HEK293T (cell line): ENCODE data around the gene LDAF1.
"Not testable (repeated sequence)": the region's sequence is repeated elsewhere in the genome, so short reads cannot be mapped to it uniquely, and the experiment has no call there.

Experiments
- CTCF ChIA-PET: fragments of 350-600 bp; formaldehyde crosslinking; extraction: SDS; loops from one replicate; lab custom pipeline; 2021; ENCODE audit warnings: antibody characterized with exemption, inconsistent platforms; lab: Yijun Ruan, JAX
- POLR2A ChIA-PET: fragments of 350-600 bp; formaldehyde crosslinking; extraction: SDS; loops from one replicate; lab custom pipeline; 2020; ENCODE audit warnings: antibody characterized with exemption, inconsistent platforms; lab: Yijun Ruan, JAX
- DNase-seq: peaks from one replicate; pipeline ENCODE4 v3.0.0; 2012; ENCODE audit warnings: mixed read lengths; ENCODE audit errors: extremely low spot score
- ARNT ChIP-seq: fragments of 450-650 bp; IDR thresholded peaks from 2 replicates; pipeline ENCODE4 v1.6.1; 2017; ENCODE audit warnings: mild to moderate bottlenecking
- BHLHE40 ChIP-seq: fragments of 450-650 bp; IDR thresholded peaks from 2 replicates; pipeline ENCODE4 v1.6.1; 2016; ENCODE audit warnings: mild to moderate bottlenecking, moderate library complexity, borderline replicate concordance
- CTBP1 ChIP-seq: fragments of 450-650 bp; IDR thresholded peaks from 2 replicates; pipeline ENCODE4 v1.6.1; 2016; ENCODE audit warnings: borderline replicate concordance
- ELF4 ChIP-seq: fragments of 450-650 bp; IDR thresholded peaks from 2 replicates; pipeline ENCODE4 v1.6.1; 2017; ENCODE audit warnings: antibody characterized with exemption
- FOXA1 ChIP-seq: fragments of 450-650 bp; IDR thresholded peaks from 2 replicates; pipeline ENCODE4 v1.6.1; 2016; ENCODE audit warnings: mild to moderate bottlenecking
- FOXK2 ChIP-seq: fragments of 450-650 bp; IDR thresholded peaks from 2 replicates; pipeline ENCODE4 v1.6.1; 2016; ENCODE audit warnings: mild to moderate bottlenecking
- FOXM1 ChIP-seq: fragments of 450-650 bp; IDR thresholded peaks from 2 replicates; pipeline ENCODE4 v1.6.1; 2017; ENCODE audit warnings: mild to moderate bottlenecking, borderline replicate concordance
- HDGF ChIP-seq: fragments of 450-650 bp; IDR thresholded peaks from 2 replicates; pipeline ENCODE4 v1.6.1; 2017; ENCODE audit warnings: antibody characterized with exemption, borderline replicate concordance
- L3MBTL2 ChIP-seq: fragments of 450-650 bp; conservative IDR thresholded peaks from 2 replicates; pipeline ENCODE4 v1.6.1; 2016; ENCODE audit warnings: mild to moderate bottlenecking
- LEF1 ChIP-seq: fragments of 450-650 bp; IDR thresholded peaks from 2 replicates; pipeline ENCODE4 v1.6.1; 2017; ENCODE audit warnings: mild to moderate bottlenecking, borderline replicate concordance
- NFRKB ChIP-seq: fragments of 450-650 bp; IDR thresholded peaks from 2 replicates; pipeline ENCODE4 v1.6.1; 2016; ENCODE audit warnings: mild to moderate bottlenecking, moderate library complexity
- SP1 ChIP-seq: fragments of 450-650 bp; IDR thresholded peaks from 2 replicates; pipeline ENCODE4 v1.6.1; 2017
- SUZ12 ChIP-seq: fragments of 450-650 bp; IDR thresholded peaks from 2 replicates; pipeline ENCODE4 v1.6.1; 2016; ENCODE audit warnings: mild to moderate bottlenecking
- TARDBP ChIP-seq: fragments of 450-650 bp; IDR thresholded peaks from 2 replicates; pipeline ENCODE4 v1.6.1; 2016
- ZNF384 ChIP-seq: fragments of 450-650 bp; IDR thresholded peaks from 2 replicates; pipeline ENCODE4 v1.6.1; 2016
- TF ChIP-seq, protein P1 (sequence below): fragments of 450-650 bp; IDR thresholded peaks from 2 replicates; pipeline ENCODE4 v1.6.1; 2016

Gene LDAF1

DNA sequence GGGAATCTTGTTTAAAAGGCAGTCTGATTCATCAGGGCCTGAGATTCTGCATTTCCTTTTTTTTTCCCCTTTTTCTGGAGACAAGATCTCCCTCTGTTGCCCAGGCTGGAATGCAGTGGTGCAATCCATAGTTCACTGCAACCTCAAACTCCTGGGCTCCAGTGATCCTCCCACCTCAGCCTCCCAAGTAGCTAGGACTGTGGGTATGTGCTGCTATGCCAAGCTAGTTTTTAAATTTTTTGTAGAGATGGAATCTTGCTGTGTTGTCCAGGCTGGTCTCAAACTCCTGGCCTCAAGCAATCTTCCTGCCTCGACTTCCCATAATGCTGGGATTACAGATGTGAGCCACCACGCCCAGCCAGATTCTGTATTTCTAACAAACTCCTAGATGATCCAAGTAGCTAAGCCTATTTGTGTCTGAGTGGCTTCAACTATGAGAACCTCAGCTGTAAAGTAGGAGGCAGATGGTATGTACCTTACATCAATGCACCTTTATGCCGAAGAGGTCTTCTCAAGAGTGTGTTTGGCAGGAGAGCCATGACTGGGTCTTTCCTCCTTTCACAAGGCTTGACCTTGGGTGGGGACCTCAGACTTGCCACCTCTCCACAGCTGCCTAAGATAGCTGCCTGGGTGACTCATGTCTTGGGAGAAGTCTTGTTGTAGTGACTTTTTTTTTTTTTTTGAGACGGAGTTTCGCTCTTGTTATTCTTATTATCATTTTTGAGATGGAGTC lies 10.9 kb downstream of the LDAF1 start:
- POLR2A ChIA-PET = no interaction called here
- no peak for TF ChIP-seq HDGF
- no peak for TF ChIP-seq LEF1
- no peak for TF ChIP-seq NFRKB
- TF ChIP-seq, protein P1, sequence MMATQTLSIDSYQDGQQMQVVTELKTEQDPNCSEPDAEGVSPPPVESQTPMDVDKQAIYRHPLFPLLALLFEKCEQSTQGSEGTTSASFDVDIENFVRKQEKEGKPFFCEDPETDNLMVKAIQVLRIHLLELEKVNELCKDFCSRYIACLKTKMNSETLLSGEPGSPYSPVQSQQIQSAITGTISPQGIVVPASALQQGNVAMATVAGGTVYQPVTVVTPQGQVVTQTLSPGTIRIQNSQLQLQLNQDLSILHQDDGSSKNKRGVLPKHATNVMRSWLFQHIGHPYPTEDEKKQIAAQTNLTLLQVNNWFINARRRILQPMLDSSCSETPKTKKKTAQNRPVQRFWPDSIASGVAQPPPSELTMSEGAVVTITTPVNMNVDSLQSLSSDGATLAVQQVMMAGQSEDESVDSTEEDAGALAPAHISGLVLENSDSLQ = no peak
- TF ChIP-seq ZNF384 = no peak
- DNase-seq = no peak
- CTCF ChIA-PET = interaction anchor here (1.3 kb wide), 1 partner anchor 131 kb away, joined by 3 read pairs; no protein-coding TSS in a partner anchor

DNA sequence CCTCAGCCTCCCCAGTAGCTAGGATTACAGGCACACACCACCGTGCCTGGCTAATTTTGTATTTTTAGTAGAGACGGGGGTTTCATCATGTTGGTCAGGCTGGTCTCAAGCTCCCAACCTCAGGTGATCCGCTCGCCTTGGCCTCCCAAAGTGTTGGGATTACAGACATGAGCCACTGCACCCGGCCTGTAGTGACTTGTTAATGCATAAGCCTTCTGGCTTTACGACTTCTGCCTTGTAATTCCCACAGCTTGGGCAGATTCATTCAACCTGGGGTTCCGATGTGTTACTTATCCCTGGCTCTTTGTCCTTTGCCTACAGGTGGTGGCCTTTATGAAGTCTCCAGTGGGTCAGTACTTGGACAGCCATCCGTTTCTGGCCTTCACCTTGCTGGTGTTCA lies 11.6 kb downstream of the LDAF1 start:
- POLR2A ChIA-PET, CTCF ChIA-PET: not testable (repeated sequence)

DNA sequence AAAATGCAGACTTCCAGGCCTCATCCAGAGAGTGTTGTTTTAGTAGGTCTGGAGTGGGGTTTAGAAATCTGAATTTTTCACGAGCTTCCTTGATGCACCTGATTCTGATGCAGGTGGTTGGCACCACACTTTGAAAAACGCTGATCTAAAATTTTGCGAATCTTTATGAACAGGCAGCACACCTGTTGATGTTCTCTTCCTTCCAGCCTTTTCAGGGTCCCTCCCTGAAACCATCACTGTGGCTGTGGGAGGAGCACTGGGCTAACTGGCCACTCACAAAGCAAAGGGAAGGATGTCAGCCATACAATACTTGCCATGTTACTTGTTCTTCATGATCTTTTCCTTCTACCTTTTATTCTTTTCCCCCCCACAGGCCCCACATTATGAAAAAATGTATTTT lies 14.2 kb downstream of the LDAF1 start:
- no peak for DNase-seq
- CTCF ChIA-PET = no interaction called here
- POLR2A ChIA-PET = no interaction called here
- TF ChIP-seq BHLHE40 = no peak
- no peak for TF ChIP-seq SUZ12
- TF ChIP-seq, protein P1 = no peak
- TF ChIP-seq ELF4 = no peak
- TF ChIP-seq L3MBTL2 = no peak
- no peak for TF ChIP-seq ZNF384
- no peak for TF ChIP-seq NFRKB
- no peak for TF ChIP-seq CTBP1
- no peak for TF ChIP-seq TARDBP
- no peak for TF ChIP-seq FOXK2
- no peak for TF ChIP-seq ARNT
- no peak for TF ChIP-seq HDGF
- no peak for TF ChIP-seq FOXM1
- no peak for TF ChIP-seq LEF1
- no peak for TF ChIP-seq SP1
- no peak for TF ChIP-seq FOXA1

More for the DNA sequence above, 11.6 kb downstream of the LDAF1 start:
- DNase-seq = not testable (repeated sequence)

DNA sequence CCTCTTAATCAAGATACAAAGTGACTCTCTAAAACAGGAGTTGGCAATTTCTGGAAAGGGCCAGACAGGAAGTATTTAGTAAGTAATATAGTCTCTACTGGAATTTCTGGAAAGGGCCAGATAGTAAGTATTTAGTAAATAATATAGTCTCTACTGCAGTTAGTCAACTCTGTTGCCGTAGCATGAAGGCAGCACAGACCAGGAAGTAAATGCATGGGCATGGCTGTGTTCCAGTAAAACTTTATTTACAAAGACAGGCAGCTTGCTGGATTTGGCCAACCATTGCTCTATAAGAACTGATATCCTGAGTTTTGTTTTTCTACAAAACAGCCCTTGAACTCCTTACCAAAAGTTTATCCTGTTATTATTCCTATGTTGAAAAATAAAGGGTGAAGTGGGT lies 16.9 kb downstream of the LDAF1 start:
- ChIA-PET CTCF (no interaction called here), POLR2A (no interaction called here)
- no peak for DNase-seq
- TF ChIP-seq NFRKB (no peak), TARDBP (no peak)

DNA sequence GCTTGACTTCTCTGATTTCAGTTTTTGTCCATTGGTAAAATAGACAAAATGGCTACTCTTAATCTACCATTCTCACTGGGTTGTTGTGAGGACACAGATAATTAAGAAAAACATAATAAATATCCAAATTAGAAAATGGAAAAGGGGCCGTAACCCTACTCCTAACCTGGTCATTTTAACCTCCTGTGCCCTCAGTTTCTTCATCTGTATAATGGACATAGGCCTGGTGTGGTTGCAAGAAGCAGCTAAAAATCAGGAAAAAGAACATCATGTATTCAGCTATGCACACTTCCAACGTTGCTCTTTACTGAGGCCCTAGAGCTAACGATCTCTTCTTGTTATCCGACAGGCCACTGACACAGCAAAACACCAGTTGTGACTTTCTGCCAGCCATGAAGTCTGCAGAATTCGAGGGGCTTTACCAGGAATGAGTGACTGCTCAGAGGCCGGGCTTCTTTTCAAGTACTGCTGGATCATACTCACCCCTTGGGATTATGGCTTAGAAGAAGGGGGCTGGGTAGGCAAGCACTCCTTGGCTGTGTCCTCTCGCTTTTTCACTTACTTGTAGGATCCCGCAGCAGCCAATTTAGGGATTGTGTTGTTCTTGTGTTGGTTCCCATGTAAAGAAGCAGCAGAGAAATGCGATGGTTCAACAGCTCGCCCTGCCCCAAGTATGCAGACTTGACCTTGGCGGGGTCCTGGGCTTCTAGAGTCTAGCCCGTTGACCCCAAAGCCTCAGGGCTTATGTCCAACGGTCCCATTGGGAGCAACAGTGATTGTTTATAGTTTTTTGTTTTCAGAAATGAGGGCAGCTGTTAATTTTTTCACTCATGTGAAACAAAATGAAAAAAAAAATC lies 20.9 kb downstream of the LDAF1 start:
- POLR2A ChIA-PET = no interaction called here
- DNase-seq = no peak
- CTCF ChIA-PET = no interaction called here
- TF ChIP-seq BHLHE40 = no peak
- TF ChIP-seq TARDBP = no peak
- no peak for TF ChIP-seq HDGF
- TF ChIP-seq CTBP1 = no peak
- no peak for TF ChIP-seq FOXK2
- no peak for TF ChIP-seq NFRKB
- no peak for TF ChIP-seq LEF1
- TF ChIP-seq SUZ12 = no peak
- TF ChIP-seq FOXM1 = no peak
- no peak for TF ChIP-seq SP1
- TF ChIP-seq L3MBTL2 = no peak
- no peak for TF ChIP-seq ELF4
- no peak for TF ChIP-seq ARNT
- no peak for TF ChIP-seq ZNF384
- TF ChIP-seq FOXA1 = no peak
- TF ChIP-seq, protein P1 = no peak

DNA sequence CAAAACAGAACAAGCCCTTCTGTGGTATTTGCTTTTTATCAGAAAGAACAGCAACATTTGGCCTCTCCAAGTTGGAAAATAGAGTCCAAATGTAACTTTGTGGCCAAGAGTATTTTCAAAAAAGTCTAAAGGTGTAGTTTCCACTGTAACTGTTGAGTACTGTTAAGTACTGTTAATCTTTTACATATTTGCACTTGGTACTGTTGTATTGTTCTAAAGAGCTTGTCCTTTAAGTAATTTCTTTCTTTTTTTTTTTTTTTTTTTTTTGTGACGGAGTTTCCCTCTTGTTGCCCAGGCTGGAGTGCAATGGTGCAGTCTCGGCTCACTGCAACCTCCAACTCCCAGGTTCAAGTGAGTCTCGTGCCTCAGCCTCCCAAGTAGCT lies 21.5 kb downstream of the LDAF1 start:
- ChIA-PET POLR2A (no interaction called here), CTCF (no interaction called here)
- TF ChIP-seq CTBP1 (no peak), FOXA1 (no peak), BHLHE40 (no peak), SP1 (no peak), TARDBP (no peak), NFRKB (no peak), ELF4 (no peak), ARNT (no peak), L3MBTL2 (no peak)
- no peak for DNase-seq
